ENCODE measurements around the gene UBE2H. TPM values are rescaled to one million over a fixed set of nuclear protein-coding genes. Genes with fewer than 3 reads are reported as not detected.

Gene UBE2H
- total RNA-seq, 1 donor from 2014 or later, result 92.3 TPM

- Mint-ChIP-seq H3K27ac (ENCODE audit: unreplicated experiment) (no peak overlapping the region), H3K4me3 (ENCODE audit: unreplicated experiment) (peak overlapping the region; percentile 63), H3K36me3 (ENCODE audit: low read depth, unreplicated experiment) (peaks cover 3% of the 10 kb centered on the region), H3K4me1 (ENCODE audit: unreplicated experiment) (peaks cover 9% of the 10 kb centered on the region), H3K27me3 (ENCODE audit: unreplicated experiment) (peaks cover 32% of the 10 kb centered on the region), H3K9me3 (ENCODE audit: unreplicated experiment) (no peaks in the 10 kb centered on the region)
- TF ChIP-seq CTCF (IDR thresholded peaks at IDR 0.05; ENCODE audit: unreplicated experiment), result no peak
- DNase-seq (ENCODE audit: low spot score), result no peak
Observed at GRCh38 chr7:129784783-129785684, 167.7 kb downstream of the UBE2H start.

DNA sequence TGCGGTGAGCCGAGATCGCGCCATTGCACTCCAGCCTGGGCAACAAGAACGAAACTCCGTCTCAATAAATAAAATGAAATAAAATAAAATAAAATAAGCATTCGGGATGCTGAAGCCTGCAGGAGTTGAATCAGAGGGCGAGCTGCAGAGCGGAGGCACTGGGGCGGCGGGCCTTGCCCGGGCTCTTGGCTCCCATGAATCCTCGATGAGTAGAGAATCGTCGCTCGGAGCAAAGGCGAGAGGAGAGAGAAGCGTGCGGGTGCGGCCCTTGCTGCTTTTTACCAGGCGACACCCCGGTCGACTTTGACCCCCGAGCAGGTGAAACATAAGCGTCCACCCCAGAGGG is 168.3 kb downstream of the UBE2H start:
- Mint-ChIP-seq H3K27me3 (ENCODE audit: unreplicated experiment) (peaks cover 32% of the 10 kb centered on the region), H3K4me1 (ENCODE audit: unreplicated experiment) (peaks cover 9% of the 10 kb centered on the region), H3K27ac (ENCODE audit: unreplicated experiment) (no peak overlapping the region), H3K9me3 (ENCODE audit: unreplicated experiment) (no peaks in the 10 kb centered on the region), H3K36me3 (ENCODE audit: low read depth, unreplicated experiment) (peaks cover 1% of the 10 kb centered on the region), H3K4me3 (ENCODE audit: unreplicated experiment) (no peak overlapping the region)
- DNase-seq (ENCODE audit: low spot score), result no peak
- TF ChIP-seq CTCF (IDR thresholded peaks at IDR 0.05; ENCODE audit: unreplicated experiment), result no peak

DNA sequence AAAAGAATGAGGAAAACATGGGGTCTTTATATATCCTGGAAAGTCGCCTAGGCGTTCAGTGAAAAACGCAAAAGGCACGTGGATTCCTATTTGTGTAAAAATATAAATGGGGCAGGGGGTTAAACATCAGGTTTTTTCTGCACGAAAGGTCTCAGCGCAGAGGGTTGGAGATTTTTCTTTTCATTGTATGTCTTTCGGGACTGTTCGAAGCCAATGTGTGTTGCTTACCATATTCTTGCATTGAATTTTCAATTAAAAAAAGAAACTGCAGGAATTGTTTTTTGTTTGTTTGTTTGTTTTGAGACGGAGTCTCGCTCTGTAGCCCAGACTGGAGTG is 169.2 kb downstream of the UBE2H start:
- Mint-ChIP-seq H3K27ac (ENCODE audit: unreplicated experiment) (no peak overlapping the region), H3K4me1 (ENCODE audit: unreplicated experiment) (peaks cover 9% of the 10 kb centered on the region), H3K9me3 (ENCODE audit: unreplicated experiment) (no peaks in the 10 kb centered on the region), H3K4me3 (ENCODE audit: unreplicated experiment) (no peak overlapping the region), H3K27me3 (ENCODE audit: unreplicated experiment) (peaks cover 32% of the 10 kb centered on the region), H3K36me3 (ENCODE audit: low read depth, unreplicated experiment) (no peaks in the 10 kb centered on the region)
- no peak for TF ChIP-seq CTCF (IDR thresholded peaks at IDR 0.05; ENCODE audit: unreplicated experiment)
- no peak for DNase-seq (ENCODE audit: low spot score)

DNA sequence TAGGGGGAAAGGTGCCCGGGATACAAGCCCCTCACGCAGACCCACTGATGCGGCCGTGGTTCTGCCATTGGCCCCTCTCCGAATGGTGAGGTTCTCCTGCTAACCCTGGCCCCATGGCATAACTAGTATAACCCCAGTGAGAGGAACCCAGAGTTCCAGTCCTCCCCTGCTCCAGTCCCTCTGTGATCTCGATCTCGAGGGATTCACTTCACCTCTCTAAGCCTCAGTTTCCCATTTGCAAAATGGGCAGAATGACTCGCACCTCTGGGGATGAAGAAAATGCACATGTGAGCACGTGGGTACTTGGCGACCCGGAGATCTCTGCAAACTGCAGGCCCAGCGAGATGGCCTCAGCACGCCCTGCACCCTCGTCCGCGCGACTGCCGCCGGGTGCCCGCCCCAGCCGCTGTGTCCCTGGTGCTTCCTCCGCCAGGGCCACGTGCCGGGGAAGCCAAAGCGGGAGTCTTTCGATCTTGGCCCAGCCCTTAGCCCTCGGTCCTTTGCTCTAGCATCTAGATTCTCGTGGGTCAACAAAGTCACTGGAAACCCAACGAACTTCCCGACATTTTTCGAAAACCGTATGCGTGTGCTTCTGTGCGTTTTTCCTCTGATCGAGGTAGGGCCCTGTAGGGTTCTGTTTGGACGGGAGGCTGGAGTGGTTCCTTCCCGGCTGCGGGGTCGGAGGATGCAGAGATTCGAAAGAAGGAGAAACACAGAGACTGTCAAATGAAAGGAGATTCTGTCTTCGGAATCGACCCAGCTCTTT is 169.8 kb downstream of the UBE2H start:
- H3K4me1 Mint-ChIP-seq (ENCODE audit: unreplicated experiment), result peaks cover 9% of the 10 kb centered on the region
- H3K27me3 Mint-ChIP-seq (ENCODE audit: unreplicated experiment), result peaks cover 37% of the 10 kb centered on the region
- H3K4me3 Mint-ChIP-seq (ENCODE audit: unreplicated experiment), result peak overlapping the region; percentile 57

More for the DNA sequence above, 169.8 kb downstream of the UBE2H start:
- Mint-ChIP-seq H3K27ac (ENCODE audit: unreplicated experiment) (no peak overlapping the region), H3K9me3 (ENCODE audit: unreplicated experiment) (no peaks in the 10 kb centered on the region), H3K36me3 (ENCODE audit: low read depth, unreplicated experiment) (no peaks in the 10 kb centered on the region)
- no peak for DNase-seq (ENCODE audit: low spot score)
- TF ChIP-seq CTCF (IDR thresholded peaks at IDR 0.05; ENCODE audit: unreplicated experiment), result no peak

Data from endothelial cell (in vitro differentiated cells).